Activated naive CD4-positive, alpha-beta T cell treated with Interleukin-2 at 50 U/mL for 16 hours (primary cell): ENCODE data around the gene EVX2.

Experiments
- DNase-seq: peaks from one replicate; pipeline ENCODE4 v3.0.0-alpha.2; 2020

Gene EVX2

GRCh38 chr2:176106581-176107539, 23.1 kb upstream of the EVX2 start, which contains the start of gene HOXD11:
HOXD11 (plus strand) TSS chr2:176107280; CDS start chr2:176107356, 76 bp downstream.
- no peak for DNase-seq

GRCh38 chr2:176105730-176106580, 22.2 kb upstream of the EVX2 start:
- no peak for DNase-seq

GRCh38 chr2:176105078-176105729, 21.4 kb upstream of the EVX2 start:
- DNase-seq = no peak

GRCh38 chr2:176104316-176105077, 20.7 kb upstream of the EVX2 start:
- no peak for DNase-seq

- no peak for DNase-seq
These were observed 20.1 kb upstream of the EVX2 start for GRCh38 chr2:176103742-176104315.

GRCh38 chr2:176103194-176103593, 19.4 kb upstream of the EVX2 start:
- no peak for DNase-seq

GRCh38 chr2:176102309-176102866, 18.6 kb upstream of the EVX2 start:
- DNase-seq = no peak

GRCh38 chr2:176101842-176102241, 18.1 kb upstream of the EVX2 start:
- DNase-seq = no peak

- no peak for DNase-seq
These were observed 17.6 kb upstream of the EVX2 start for GRCh38 chr2:176101216-176101830.

- DNase-seq = no peak
These were observed 16.9 kb upstream of the EVX2 start for GRCh38 chr2:176100547-176101140.

- DNase-seq = no peak
These were observed 16.2 kb upstream of the EVX2 start, which contains the start of gene HOXD12 for GRCh38 chr2:176099728-176100546. HOXD12 (plus strand) TSS chr2:176099795; CDS start chr2:176099802, 7 bp downstream.

- DNase-seq = no peak
These were observed 15.5 kb upstream of the EVX2 start for GRCh38 chr2:176099159-176099727.

GRCh38 chr2:176098366-176099158, 14.8 kb upstream of the EVX2 start:
- no peak for DNase-seq

GRCh38 chr2:176097820-176098365, 14.1 kb upstream of the EVX2 start:
- DNase-seq = no peak

GRCh38 chr2:176096986-176097819, 13.4 kb upstream of the EVX2 start:
- peak; percentile 51 for DNase-seq

- no peak for DNase-seq
These were observed 12.7 kb upstream of the EVX2 start for GRCh38 chr2:176096243-176096985.
